Glutamatergic neuron (in vitro differentiated cells): ENCODE measurements around the gene PGLYRP4. TPM values are rescaled to one million over a fixed set of nuclear protein-coding genes. Genes with fewer than 3 reads are reported as not detected.

Source experiments
- DNase-seq: peaks from one replicate; pipeline ENCODE4 v3.0.0; 2022
- H3K27ac Mint-ChIP-seq: one replicate; pipeline ENCODE4 v1.8.0; 2020; ENCODE audit warnings: mild to moderate bottlenecking, mixed read lengths, inconsistent platforms; ENCODE audit not compliant: unreplicated experiment
- H3K27me3 Mint-ChIP-seq: one replicate; pipeline ENCODE4 v1.8.0; 2020; ENCODE audit warnings: mild to moderate bottlenecking, moderate library complexity, mixed read lengths, inconsistent platforms; ENCODE audit not compliant: unreplicated experiment
- H3K36me3 Mint-ChIP-seq: one replicate; pipeline ENCODE4 v1.8.0; 2020; ENCODE audit warnings: mild to moderate bottlenecking, mixed read lengths, inconsistent platforms; ENCODE audit not compliant: unreplicated experiment
- H3K4me1 Mint-ChIP-seq: one replicate; pipeline ENCODE4 v1.8.0; 2020; ENCODE audit warnings: mild to moderate bottlenecking, low read depth, mixed read lengths, inconsistent platforms; ENCODE audit not compliant: unreplicated experiment
- H3K4me3 Mint-ChIP-seq: one replicate; pipeline ENCODE4 v1.8.0; 2020; ENCODE audit warnings: mild to moderate bottlenecking, mixed read lengths, inconsistent platforms; ENCODE audit not compliant: unreplicated experiment
- H3K9me3 Mint-ChIP-seq: one replicate; pipeline ENCODE4 v1.8.0; 2020; ENCODE audit warnings: mild to moderate bottlenecking, moderate library complexity, mixed read lengths, inconsistent platforms; ENCODE audit not compliant: unreplicated experiment
- CTCF ChIP-seq: fragments of 200-600 bp; sonication (generic); IDR thresholded peaks from one replicate; pipeline ENCODE4 v1.5.0; 2021; ENCODE audit not compliant: partially characterized antibody, unreplicated experiment
- long read RNA-seq: library from polyadenylated mRNA; unstranded; transcript quantifications from one replicate; pipeline ENCODE4 v2.0.0, GENCODE V29; 2020; ENCODE audit not compliant: unreplicated experiment
- total RNA-seq: library from RNA; stranded (reverse); fragmentation: NEBNext Ultra II Directional; extraction: Animal tissue kit (Norgen Biotek cat#: 25700); gene quantifications from one replicate; pipeline ENCODE4 v1.2.1, GENCODE V29; 2021; ENCODE audit not compliant: unreplicated experiment

Gene PGLYRP4, protein sequence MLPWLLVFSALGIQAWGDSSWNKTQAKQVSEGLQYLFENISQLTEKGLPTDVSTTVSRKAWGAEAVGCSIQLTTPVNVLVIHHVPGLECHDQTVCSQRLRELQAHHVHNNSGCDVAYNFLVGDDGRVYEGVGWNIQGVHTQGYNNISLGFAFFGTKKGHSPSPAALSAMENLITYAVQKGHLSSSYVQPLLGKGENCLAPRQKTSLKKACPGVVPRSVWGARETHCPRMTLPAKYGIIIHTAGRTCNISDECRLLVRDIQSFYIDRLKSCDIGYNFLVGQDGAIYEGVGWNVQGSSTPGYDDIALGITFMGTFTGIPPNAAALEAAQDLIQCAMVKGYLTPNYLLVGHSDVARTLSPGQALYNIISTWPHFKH
- not detected for total RNA-seq
- long read RNA-seq = 0 reads

GRCh38 chr1:153348511-153349362 is at the start of gene PGLYRP4:
TSS of gene PGLYRP4 (minus strand) at chr1:153348841. CDS start at chr1:153347932, 909 bp downstream.
- H3K4me1 Mint-ChIP-seq = no peaks in the 10 kb centered on the region
- H3K27ac Mint-ChIP-seq = peak within 1 kb of the TSS; percentile 2
- no peak for TF ChIP-seq CTCF
- H3K4me3 Mint-ChIP-seq = no peak within 1 kb of the TSS
- peaks cover 7% of the 10 kb centered on the region for H3K27me3 Mint-ChIP-seq
- H3K9me3 Mint-ChIP-seq = no peaks in the 10 kb centered on the region
- no peak for DNase-seq
- no peaks in the 10 kb centered on the region for H3K36me3 Mint-ChIP-seq

- Mint-ChIP-seq H3K27me3 (peaks cover 17% of the 10 kb centered on the region), H3K9me3 (no peaks in the 10 kb centered on the region), H3K4me1 (peaks cover 2% of the 10 kb centered on the region), H3K27ac (no peak overlapping the region), H3K36me3 (no peaks in the 10 kb centered on the region), H3K4me3 (no peak overlapping the region)
- TF ChIP-seq CTCF = no peak
- DNase-seq = no peak
These were observed 49.4 kb upstream of the PGLYRP4 start for GRCh38 chr1:153397924-153398651.

- no peak overlapping the region for H3K4me3 Mint-ChIP-seq
- H3K27ac Mint-ChIP-seq = peak overlapping the region; percentile 35
- H3K27me3 Mint-ChIP-seq = peaks cover 17% of the 10 kb centered on the region
- DNase-seq = no peak
- peaks cover 2% of the 10 kb centered on the region for H3K4me1 Mint-ChIP-seq
- no peaks in the 10 kb centered on the region for H3K9me3 Mint-ChIP-seq
- no peaks in the 10 kb centered on the region for H3K36me3 Mint-ChIP-seq
- TF ChIP-seq CTCF = no peak
These were observed 48.6 kb upstream of the PGLYRP4 start for GRCh38 chr1:153397051-153397923.

DNA sequence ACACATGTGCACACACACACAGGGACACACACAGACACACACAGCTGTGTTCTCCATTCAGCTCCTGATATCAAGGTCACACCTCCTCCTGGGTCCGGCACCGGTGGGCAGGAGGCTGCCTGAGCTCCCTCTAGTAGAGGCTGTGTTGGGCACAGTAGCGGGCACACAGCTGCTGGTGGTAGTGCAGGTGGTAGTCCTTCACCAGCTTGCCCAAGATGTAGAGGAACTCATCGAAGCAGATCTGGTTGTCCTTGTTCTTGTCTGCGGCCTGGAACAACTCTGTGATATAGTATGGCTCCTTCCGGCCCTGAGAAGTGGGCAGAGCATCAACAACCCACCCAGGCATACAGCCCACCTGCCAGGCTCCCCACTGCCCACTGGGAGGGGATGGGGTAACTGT is 47.8 kb upstream of the PGLYRP4 start:
- DNase-seq = no peak
- H3K4me3 Mint-ChIP-seq = no peak overlapping the region
- H3K27ac Mint-ChIP-seq = no peak overlapping the region
- peaks cover 17% of the 10 kb centered on the region for H3K27me3 Mint-ChIP-seq
- H3K4me1 Mint-ChIP-seq = peaks cover 2% of the 10 kb centered on the region
- no peaks in the 10 kb centered on the region for H3K36me3 Mint-ChIP-seq
- H3K9me3 Mint-ChIP-seq = no peaks in the 10 kb centered on the region
- TF ChIP-seq CTCF = no peak
